ENCODE data around the gene HIP1. TPM values are rescaled to one million over a fixed set of nuclear protein-coding genes. Genes with fewer than 3 reads are reported as not detected.
"Not testable (repeated sequence)": the region's sequence is repeated elsewhere in the genome, so short reads cannot be mapped to it uniquely, and the experiment has no call there.

Gene HIP1
- total and polyA plus RNA-seq, 3 experiments from 2014 or later: 6.1 to 7.4 (median 6.7) TPM

DNA sequence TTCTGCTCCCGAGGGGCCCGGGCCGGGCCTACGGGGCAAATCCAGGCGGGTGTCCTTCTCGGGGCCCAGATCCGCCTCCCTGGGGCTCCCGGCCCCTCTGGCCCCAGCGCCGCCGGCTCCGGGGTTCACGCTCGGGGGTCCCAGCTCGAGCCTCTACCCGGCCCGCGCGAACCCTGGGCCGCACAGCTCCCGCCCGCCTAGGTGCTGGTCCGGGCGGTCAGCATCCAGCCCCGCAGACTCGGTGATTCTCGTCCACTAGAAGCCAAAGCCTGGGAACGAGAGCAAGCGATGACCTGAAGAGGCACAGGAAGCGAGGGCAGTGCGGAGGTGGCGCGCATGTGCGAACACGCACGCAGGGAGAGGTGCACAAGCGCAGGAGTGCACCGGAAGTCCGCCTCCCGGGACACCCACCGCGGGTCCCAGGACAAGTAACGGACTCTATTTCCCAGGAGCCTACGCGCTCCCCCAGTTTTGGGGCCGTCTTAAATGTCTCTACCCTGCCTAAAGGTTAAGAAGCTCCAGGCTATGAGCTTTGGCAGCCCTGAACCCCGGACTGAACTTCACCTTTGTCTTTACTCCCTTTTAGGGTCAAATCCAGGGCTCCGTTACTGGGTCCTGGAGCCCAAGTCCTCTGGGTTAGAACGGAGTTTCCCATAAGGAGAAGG, 252.6 kb downstream of the HIP1 start, which contains the start of gene POM121C:
POM121C (minus strand) TSS at position 321 of the 665 bp plus-strand sequence. CDS start 44,803 bp downstream, outside the sequence.
- H3K9me3 Mint-ChIP-seq; H3K27me3 ChIP-seq (ENCODE audit: insufficient read depth, low read length, poor library complexity, severe bottlenecking); H3K9me3 ChIP-seq (ENCODE audit: low read length); H3K27me3 Mint-ChIP-seq; POLR2A ChIA-PET; H3K4me1 ChIP-seq (ENCODE audit: insufficient read depth, low read length); CTCF ChIA-PET; H3K36me3 ChIP-seq (ENCODE audit: insufficient read depth, low read length): not testable (repeated sequence)
- H3K36me3 Mint-ChIP-seq: peaks cover 0 to 19% (median 3%) of the 10 kb centered on the region in 3 donors
- DNase-seq: peak; percentile 77 to 90 (median 81)
- H3K27ac ChIP-seq (ENCODE audit: low read depth, low read length): peak within 1 kb of the TSS; percentile 67
- H3K4me3 Mint-ChIP-seq: peak within 1 kb of the TSS; percentile 89 to 95 (median 91)
- H3K4me3 ChIP-seq (ENCODE audit: low read length): peak within 1 kb of the TSS; percentile 59
- peak within 1 kb of the TSS; percentile 68 to 96 (median 86) for H3K27ac Mint-ChIP-seq
- H3K4me1 Mint-ChIP-seq: peaks cover 9 to 28% (median 12%) of the 10 kb centered on the region in 3 donors

DNA sequence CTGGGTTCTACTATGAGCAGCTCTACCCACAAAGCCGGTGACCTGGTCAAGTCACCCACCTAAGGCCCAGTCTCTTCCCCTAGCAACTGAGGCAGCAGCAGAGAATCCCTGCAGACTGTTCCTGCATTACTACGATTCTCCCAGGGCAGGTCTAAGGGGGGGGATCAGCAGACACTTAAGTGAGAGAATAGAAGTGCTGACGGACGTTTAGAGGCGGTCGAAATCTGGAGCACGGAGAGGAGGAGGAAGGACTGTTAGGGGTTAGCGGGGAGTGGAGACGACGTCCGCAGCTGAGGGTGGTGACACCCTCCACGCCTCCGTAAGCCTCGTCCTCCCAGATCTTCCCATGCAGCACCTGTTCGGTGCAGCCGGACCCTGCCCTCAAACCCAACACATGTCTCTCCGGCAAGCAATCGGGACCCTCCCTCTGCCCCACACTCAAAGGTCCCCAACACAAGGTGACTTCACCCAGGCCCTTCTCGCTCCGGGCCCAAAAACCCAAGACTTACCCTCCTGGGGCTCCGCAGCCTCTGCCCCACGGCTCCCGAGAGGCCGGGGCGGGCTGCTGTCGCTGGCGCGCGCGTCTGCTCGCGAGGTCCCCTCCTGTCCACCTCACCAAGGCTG, 253.3 kb downstream of the HIP1 start:
- H3K27ac Mint-ChIP-seq: peak overlapping the region; percentile 43 to 96 (median 86)
- CTCF ChIA-PET: not testable (repeated sequence)

More for the DNA sequence above, 253.3 kb downstream of the HIP1 start:
- H3K4me1 ChIP-seq (ENCODE audit: insufficient read depth, low read length); H3K9me3 Mint-ChIP-seq; DNase-seq; H3K9me3 ChIP-seq (ENCODE audit: low read length); H3K27me3 ChIP-seq (ENCODE audit: insufficient read depth, low read length, poor library complexity, severe bottlenecking); POLR2A ChIA-PET; H3K27me3 Mint-ChIP-seq; H3K36me3 ChIP-seq (ENCODE audit: insufficient read depth, low read length): not testable (repeated sequence)
- Mint-ChIP-seq H3K4me1 (peaks cover 9 to 29% (median 12%) of the 10 kb centered on the region in 3 donors), H3K4me3 (peak overlapping the region; percentile 89 to 95 (median 91)), H3K36me3 (peaks cover 0 to 19% (median 3%) of the 10 kb centered on the region in 3 donors)
- H3K27ac ChIP-seq (ENCODE audit: low read depth, low read length): peak overlapping the region; percentile 67
- H3K4me3 ChIP-seq (ENCODE audit: low read length): peak overlapping the region; percentile 59

Other genes starting within 250 kb of the HIP1 start
- not detected for gene SPDYE5, start 246.6 kb downstream of the HIP1 start, total RNA-seq
- gene SPDYE5, start 246.6 kb downstream of the HIP1 start, polyA plus RNA-seq: 0.58 TPM
- not detected for gene CCL26, start 33.3 kb upstream of the HIP1 start, total RNA-seq
- gene CCL26, start 33.3 kb upstream of the HIP1 start, polyA plus RNA-seq: not detected
- gene CCL24, start 74.9 kb upstream of the HIP1 start, total RNA-seq: not detected
- gene CCL24, start 74.9 kb upstream of the HIP1 start, polyA plus RNA-seq: not detected
- 10 to 100 TPM; 39.8 to 44.6 TPM for gene RHBDD2, start 140.1 kb upstream of the HIP1 start, total RNA-seq
- gene RHBDD2, start 140.1 kb upstream of the HIP1 start, polyA plus RNA-seq: 108 TPM
- 10 to 100 TPM; 40.7 to 41.6 TPM for gene POR, start 176.2 kb upstream of the HIP1 start, total RNA-seq
- 61.4 TPM for gene POR, start 176.2 kb upstream of the HIP1 start, polyA plus RNA-seq

All from CD8-positive, alpha-beta memory T cell (primary cell).